Fibroblast of the aortic adventitia (primary cell): ENCODE measurements around the gene CAPG. TPM values are rescaled to one million over a fixed set of nuclear protein-coding genes. Genes with fewer than 3 reads are reported as not detected.
A peak's percentile ranks its signal among the peaks of the same experiment; 100 is the strongest.

Experiments used
- DNase-seq: peaks from one replicate; pipeline ENCODE4 v3.0.0-alpha.2; 2010; ENCODE audit warnings: low read depth
- H3K4me3 ChIP-seq: 2 replicates; pipeline ENCODE4 v1.5.1; 2011; ENCODE audit warnings: low read depth, mild to moderate bottlenecking, control low read depth, low read length, moderate library complexity
- total RNA-seq: library from RNA; depleted of rRNA; stranded (reverse); fragments of >200 nt; gene quantifications from 2 replicates; pipeline ENCODE4 v1.2.3, GENCODE V29; 2012; ENCODE audit warnings: low replicate concordance
- TF ChIP-seq, protein P1 (sequence below): IDR thresholded peaks from 2 replicates; pipeline ENCODE4 v1.5.1; 2011; ENCODE audit warnings: mild to moderate bottlenecking, low read length, control low read depth, inconsistent platforms; ENCODE audit not compliant: insufficient read depth

The CAPG gene
- total RNA-seq, 1 donor = 131 TPM

DNA sequence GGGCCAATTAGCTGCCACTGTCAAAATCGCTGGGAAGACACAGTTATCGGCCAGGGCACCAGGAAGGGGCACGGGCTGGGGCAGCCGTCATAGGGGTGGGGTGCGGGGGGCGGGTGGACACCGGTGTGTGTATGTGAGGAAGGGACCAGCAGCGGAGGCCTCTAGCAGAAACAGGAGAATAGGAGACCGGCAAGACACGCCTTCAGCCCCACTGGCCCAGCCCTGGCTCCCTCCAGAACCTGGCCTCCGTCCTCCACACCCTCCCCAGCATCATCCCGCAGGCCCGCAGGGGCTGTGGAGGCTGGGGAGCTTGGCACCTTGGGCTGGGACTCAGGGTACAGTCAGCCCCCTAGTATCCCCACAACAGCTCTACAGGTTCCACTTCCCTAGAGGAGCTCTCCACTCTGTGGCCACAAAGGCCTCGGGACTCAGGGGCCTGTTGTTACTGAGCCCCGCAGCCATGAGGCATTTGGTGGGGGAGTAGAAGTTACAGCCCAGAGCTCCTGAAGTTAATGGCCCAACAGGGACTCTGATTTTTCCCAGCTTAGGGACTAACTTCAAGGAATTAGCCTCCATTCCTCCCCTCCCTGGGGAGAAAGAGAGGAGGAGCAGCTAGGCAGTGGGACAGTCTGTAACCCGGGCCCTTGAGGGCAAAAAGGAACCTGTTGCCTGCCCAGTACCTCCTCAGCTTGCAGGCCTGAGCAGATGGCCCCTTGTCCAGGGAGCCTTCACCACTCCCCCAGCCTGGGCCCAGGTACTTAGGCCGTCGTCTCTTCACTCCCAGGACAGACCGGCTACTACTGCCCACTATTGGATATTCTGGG, 28.2 kb upstream of the CAPG start:
- DNase-seq = no peak
- TF ChIP-seq, protein P1, sequence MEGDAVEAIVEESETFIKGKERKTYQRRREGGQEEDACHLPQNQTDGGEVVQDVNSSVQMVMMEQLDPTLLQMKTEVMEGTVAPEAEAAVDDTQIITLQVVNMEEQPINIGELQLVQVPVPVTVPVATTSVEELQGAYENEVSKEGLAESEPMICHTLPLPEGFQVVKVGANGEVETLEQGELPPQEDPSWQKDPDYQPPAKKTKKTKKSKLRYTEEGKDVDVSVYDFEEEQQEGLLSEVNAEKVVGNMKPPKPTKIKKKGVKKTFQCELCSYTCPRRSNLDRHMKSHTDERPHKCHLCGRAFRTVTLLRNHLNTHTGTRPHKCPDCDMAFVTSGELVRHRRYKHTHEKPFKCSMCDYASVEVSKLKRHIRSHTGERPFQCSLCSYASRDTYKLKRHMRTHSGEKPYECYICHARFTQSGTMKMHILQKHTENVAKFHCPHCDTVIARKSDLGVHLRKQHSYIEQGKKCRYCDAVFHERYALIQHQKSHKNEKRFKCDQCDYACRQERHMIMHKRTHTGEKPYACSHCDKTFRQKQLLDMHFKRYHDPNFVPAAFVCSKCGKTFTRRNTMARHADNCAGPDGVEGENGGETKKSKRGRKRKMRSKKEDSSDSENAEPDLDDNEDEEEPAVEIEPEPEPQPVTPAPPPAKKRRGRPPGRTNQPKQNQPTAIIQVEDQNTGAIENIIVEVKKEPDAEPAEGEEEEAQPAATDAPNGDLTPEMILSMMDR = no peak
- H3K4me3 ChIP-seq = peak overlapping the region; percentile 4

DNA sequence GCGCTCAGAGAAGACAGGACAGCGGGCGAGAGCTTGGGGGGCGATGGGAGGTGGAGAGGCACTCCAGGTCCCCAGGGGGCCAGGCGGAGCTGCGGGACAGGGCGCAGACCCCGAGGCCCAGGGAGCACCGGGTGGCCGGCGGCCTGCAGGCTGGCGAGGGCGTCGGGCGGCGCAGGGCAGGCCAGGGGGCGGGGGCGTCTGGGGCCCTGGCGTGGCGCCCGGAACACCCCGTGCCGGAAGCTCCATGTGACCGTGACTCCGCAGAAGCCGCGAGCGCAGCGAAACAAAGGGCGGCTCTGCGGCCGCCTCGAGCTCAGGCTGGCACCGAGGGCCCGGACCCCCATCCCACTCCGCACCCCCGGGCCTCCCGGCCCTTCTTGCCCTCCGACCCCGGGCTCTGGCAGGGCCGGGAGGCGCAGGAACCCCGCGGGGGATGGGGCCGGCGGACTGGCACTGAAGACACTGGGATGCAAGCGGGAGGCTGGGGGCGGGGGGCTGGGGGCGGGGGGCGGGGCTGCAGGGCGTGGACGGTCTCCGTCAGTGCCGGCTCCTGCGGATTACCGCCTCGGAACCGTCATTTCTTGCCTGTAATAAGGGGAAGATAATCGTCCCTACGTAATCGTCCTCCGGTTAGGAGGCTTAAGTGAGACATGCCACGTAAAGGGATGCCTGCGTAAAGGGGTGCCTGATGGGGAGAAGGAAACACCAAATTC, 27.5 kb upstream of the CAPG start:
- H3K4me3 ChIP-seq = peak overlapping the region; percentile 35
- TF ChIP-seq, protein P1 = no peak
- peak; percentile 82 for DNase-seq

DNA sequence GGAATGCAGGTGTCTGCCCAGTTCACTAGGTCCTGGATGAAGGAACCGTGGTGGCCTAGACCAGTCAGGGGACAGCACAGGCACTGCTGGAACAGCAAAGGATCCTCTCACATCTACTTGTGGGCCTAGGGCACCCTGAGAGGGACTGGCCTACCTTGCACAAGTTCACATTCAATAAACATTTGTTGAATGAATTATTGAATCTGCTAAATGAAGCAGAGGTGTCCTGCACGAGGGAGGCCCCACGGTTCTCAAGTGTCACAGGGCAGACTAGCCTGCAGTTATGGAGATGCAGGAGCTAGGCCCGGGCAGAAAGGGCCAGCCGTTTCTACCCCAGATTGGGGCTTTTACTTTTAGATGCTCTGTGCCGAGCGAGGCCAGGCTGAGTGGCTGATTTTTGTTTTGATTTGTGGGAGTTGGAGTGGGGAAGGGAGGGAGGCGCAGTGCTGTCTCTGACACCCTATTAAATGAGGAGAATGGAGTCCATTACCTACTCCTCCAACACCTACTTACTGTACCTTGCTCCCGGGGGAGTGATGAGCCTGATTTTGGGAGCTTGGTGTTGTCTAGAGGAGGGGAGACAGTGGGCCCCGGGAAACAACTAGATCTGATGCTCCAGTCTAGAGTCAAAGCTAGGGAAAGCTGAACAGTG, 26.8 kb upstream of the CAPG start:
- no peak overlapping the region for H3K4me3 ChIP-seq
- no peak for DNase-seq
- TF ChIP-seq, protein P1 = no peak

DNA sequence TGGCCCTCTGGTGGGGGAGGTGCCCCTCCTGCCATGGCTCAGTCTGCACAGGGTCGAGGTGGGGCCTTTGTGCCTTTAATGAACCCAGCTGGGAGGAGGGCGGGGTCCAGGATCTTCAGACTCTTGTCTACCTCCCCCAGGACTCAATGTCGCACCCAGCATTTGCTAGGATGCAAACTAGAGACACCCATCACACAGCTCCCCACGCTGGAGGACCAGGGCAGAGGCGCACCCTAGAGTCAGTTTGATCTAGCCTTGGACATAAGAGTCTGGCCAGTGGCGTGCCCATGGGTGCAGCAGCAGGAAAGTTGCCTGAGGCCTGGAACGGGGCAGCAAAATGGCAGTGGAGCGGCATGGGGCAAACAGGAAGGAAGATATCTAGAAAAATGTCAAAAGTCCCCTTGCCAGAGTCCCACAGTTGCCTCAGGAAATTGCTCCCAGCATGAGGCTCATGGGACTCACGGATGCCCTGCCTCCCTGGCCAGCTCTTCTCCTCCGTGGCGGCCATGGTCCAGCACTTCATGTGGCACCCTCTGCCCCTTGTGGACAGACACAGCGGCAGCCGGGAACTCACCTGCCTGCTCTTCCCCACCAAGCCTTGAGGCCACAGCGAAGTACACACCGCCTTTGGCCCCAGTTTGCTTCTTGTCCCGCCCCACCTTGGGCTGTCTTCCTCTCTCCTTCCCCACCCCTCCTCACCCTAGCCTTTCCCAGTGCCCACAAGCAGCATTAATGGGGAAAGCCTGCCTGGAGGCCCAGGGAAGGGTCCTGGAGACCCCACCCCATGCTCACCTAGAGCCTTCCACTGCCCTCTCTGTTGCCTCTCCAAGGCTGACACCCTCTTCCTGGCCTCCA, 26.0 kb upstream of the CAPG start:
- TF ChIP-seq, protein P1 = no peak

DNA sequence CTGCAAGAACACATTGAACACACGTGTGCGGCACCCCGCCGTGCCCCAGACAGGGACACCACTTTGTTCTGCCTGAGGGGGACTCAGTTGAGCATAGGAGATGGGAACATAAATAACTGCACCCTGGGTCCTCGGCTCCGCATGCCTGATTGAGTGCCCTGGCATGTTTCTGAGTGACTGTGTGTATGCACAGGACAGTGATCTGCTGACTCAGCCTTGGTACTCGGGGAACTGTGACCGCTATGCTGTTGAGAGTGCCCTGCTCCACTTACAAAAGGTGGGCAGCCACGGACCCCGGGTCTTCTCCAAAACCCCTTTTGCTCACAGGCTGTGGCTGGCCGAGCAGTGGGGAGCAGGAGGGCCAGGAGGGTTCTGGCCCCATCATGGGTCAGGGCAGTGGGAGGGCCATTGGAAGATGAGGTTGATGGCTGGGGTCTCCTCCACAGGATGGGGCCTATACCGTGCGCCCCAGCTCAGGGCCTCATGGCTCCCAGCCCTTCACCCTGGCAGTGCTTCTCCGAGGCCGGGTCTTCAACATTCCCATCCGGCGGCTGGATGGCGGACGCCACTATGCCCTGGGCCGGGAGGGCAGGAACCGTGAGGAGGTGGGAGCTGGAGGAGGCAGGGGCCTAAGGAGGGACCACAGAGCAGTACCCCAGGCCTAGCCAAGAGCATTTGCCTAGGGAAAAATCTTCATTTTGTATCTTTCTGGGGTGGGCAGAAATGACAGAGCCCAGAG, 25.2 kb upstream of the CAPG start:
- DNase-seq = no peak
- TF ChIP-seq, protein P1 = no peak
- no peak overlapping the region for H3K4me3 ChIP-seq

More for the DNA sequence above, 26.0 kb upstream of the CAPG start:
- DNase-seq = no peak
- H3K4me3 ChIP-seq = no peak overlapping the region
